ENCODE results near the gene NSUN3.
A peak's percentile ranks its signal among the peaks of the same experiment; 100 is the strongest.
"Not testable (repeated sequence)": the region's sequence is repeated elsewhere in the genome, so short reads cannot be mapped to it uniquely, and the experiment has no call there.

The NSUN3 gene

DNA sequence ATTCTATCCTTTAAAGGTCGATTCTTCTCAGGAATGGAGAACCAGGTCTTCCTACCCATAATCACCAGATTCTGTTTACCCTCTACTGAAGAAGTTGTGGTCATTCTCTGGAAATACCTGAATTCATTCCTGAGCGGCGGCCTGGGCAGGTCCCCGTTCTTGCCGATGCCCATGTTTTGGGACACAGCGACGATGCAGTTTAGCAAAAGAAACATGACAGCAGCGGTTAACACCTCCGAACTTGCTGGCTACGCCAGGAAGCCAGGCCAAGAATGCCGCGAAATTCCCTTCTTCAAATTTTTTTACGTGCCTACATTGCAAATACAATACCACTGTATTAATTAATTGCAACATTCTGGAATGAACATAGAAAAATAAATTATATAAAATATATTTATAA is 1.6 kb upstream of the NSUN3 start:
- Mint-ChIP-seq H3K4me1 (peaks cover 38% of the 10 kb centered on the region), H3K9me3 (peaks cover under 1% of the 10 kb centered on the region), H3K27ac (no peak overlapping the region), H3K36me3 (peaks cover 44% of the 10 kb centered on the region), H3K4me3 (no peak overlapping the region), H3K27me3 (no peaks in the 10 kb centered on the region)
- no peak for DNase-seq
- CTCF ChIA-PET, result no interaction called here

DNA sequence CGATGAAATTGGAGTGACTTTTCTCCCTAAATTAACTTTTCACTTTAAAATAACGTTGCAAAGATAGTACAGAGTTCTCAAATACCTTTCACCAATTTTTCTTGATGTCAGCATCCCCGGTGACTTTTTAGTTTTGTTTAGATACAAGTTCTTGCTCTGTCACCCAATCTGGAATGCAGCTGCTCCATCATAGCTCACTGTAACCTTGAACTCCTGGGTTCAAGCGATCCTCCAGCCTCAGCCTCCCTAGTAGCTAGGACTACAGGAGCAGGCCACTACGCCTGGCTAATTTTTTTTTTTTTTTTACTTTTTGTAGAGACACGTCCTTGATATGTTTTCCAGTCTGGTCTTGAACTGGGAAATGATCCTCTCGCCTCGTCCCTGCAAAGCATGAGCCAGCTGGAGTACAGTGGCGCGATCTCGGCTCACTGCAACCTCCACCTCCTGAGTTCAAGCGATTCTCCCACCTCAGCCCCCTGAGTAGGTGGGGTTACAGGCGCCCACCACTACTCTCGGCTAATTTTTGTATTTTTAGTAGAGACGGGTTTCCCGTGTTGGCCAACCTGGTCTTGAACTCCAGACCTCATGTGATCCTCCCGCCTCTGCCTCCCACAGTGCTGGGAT is 747 bp downstream of the NSUN3 start:
- H3K4me1 Mint-ChIP-seq, result peaks cover 46% of the 10 kb centered on the region
- peaks cover 58% of the 10 kb centered on the region for H3K36me3 Mint-ChIP-seq
- H3K27ac Mint-ChIP-seq, result peak overlapping the region; percentile 99
- H3K27me3 Mint-ChIP-seq, result no peaks in the 10 kb centered on the region
- CTCF ChIA-PET, result interaction anchor here (0.8 to 1.9 kb wide), 3 partner anchors 8 to 90 kb away, joined by 3 to 6 read pairs (median 5); partner anchors contain the start of gene PROS1
- H3K4me3 Mint-ChIP-seq, result peak overlapping the region; percentile 91
- H3K9me3 Mint-ChIP-seq, result peaks cover 14% of the 10 kb centered on the region
- no peak for DNase-seq

DNA sequence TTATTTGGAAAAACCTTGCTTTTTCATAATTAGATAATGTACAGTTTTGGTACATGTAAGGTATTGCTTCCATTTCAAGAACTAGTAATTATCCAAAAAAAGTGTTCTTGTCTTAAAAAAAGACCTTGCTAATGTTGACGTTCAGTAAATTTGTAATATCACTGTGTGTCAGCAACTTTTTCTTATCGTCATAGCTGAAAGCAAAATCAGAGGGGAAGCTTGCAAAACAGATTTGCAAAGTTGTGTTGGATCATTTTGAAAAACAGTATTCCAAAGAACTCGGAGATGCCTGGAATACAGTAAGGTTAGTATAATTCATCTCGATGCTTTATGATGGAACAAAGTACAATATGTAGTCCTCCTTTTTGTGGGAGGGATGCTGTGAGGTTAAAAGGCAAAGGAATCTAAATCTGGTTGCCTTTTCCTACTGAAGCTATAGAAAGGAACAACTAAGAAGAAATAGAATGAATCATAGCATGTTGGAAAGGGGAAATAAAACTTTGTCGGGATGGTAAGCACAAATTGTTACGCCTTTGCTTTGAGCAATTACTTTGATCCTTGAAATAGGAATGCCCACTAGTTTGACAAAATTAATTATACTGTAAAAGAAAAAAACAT is 1.5 kb downstream of the NSUN3 start:
- H3K36me3 Mint-ChIP-seq, result peaks cover 52% of the 10 kb centered on the region
- peaks cover 14% of the 10 kb centered on the region for H3K9me3 Mint-ChIP-seq
- DNase-seq, result no peak
- CTCF ChIA-PET, result no interaction called here
- peaks cover 51% of the 10 kb centered on the region for H3K4me1 Mint-ChIP-seq
- H3K27me3 Mint-ChIP-seq, result no peaks in the 10 kb centered on the region
- peak overlapping the region; percentile 99 for H3K27ac Mint-ChIP-seq
- peak overlapping the region; percentile 91 for H3K4me3 Mint-ChIP-seq

DNA sequence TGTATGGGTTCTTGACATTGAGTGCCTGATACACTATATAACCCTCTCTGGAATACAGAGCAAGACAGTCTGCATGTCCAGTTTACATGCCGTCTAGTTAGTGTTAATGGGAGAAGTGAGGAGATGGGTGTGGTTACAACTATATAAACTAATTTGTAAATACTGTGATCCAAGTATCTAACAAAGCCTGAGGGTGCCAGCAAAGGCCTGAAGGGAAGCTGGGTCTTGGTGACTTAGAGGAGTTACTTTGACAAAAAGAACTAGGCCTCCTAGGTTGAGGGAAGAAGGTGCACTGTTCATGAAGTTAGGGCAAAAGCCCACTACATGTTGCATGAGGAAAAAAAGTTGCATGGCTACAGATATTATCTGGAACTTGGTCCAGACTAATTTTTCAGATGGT is 2.3 kb downstream of the NSUN3 start:
- H3K36me3 Mint-ChIP-seq, result peaks cover 49% of the 10 kb centered on the region
- H3K27ac Mint-ChIP-seq, result no peak overlapping the region
- CTCF ChIA-PET, result interaction anchor here (0.9 to 1.3 kb wide), 2 partner anchors 50 to 60 kb away, joined by 3 read pairs; no protein-coding TSS in a partner anchor
- H3K9me3 Mint-ChIP-seq, result peaks cover 14% of the 10 kb centered on the region
- H3K4me3 Mint-ChIP-seq, result no peak overlapping the region
- no peaks in the 10 kb centered on the region for H3K27me3 Mint-ChIP-seq
- no peak for DNase-seq
- peaks cover 54% of the 10 kb centered on the region for H3K4me1 Mint-ChIP-seq

DNA sequence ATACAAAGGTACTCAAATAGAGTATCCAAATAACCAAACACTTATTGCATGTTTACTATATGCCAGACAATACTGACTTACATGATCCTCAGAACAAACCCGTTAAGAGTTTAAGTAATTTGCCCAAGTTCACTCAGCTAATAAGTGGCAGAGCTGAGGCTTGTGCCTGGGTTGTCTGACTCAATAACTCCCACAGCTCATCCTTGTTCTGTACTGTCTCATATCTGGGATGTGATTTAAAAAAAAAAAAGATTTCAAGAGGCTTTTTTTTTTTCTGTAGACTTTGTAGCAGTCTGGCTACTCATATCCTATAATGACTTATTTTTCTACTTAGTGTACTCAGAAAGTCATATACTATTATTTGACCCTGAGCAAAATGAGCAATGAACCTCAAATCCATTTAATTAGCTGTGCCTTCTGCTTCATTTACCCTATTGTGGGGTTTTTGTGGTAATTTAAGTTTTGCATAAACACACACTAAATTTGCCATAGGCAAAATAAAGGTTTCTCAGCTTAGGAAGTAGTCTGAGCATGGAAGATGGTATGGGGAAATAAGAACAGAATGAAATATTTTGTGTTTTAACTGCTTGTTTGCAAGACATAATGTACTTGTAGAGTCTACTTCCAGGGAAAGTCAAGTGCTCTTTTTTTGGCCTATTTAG is 3.1 kb downstream of the NSUN3 start:
- no peak overlapping the region for H3K27ac Mint-ChIP-seq
- H3K9me3 Mint-ChIP-seq, result peaks cover 14% of the 10 kb centered on the region
- H3K4me3 Mint-ChIP-seq, result no peak overlapping the region
- no peak for DNase-seq
- no peaks in the 10 kb centered on the region for H3K27me3 Mint-ChIP-seq
- CTCF ChIA-PET, result interaction anchor here (0.9 to 1.6 kb wide), 3 partner anchors 51 to 63 kb away, joined by 3 to 4 read pairs (median 3); no protein-coding TSS in a partner anchor
- peaks cover 54% of the 10 kb centered on the region for H3K4me1 Mint-ChIP-seq
- peaks cover 41% of the 10 kb centered on the region for H3K36me3 Mint-ChIP-seq

DNA sequence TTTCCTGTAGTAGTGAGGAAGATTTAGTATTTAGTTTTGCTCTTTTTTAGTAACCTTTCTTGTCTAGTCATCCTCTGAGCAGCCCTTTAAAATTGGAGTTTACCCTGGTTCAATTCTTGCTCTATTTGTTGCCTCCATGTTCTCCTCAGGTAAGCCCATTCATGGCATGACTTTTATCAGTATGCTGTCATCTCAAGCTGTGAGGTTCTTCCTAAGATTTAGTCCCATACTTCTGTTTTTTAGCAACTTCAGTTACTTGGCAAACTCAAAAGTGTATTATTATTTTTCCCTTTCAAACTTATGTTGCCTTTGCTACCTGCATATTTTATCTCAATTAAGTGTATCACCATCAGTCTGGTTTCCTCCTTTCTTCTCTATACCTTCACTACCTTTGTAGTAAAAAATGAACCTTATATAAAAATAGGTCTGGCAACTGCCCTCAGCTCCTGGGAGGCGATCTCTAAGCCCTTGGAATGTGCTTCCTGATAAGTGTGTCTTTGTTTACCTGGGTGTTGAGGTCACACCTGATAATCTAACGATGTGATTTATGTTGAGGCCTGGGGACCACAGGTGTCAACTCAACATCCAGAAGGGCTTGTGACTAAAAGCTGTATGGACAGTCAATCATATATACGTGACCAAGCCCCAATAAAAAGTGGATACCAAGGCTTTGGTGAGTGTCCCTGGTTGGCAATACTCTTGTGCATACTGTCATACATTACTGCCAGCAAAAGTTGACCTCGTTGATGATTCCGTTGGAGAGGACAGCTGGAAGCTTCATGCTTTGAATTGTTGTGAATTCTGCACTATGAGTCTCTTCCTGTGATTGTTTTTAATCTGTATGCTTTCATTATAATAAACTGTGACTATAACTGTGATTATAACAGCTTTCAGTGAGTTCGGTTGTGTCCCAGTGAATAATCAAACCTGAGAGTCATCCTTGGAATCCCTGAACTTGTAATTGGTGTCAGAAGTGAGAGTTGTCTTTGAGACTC is 3.9 kb downstream of the NSUN3 start:
- peak overlapping the region; percentile 9 for H3K27ac Mint-ChIP-seq
- H3K9me3 Mint-ChIP-seq, result peaks cover 14% of the 10 kb centered on the region
- no peak for DNase-seq
- H3K4me3 Mint-ChIP-seq, result no peak overlapping the region
- peaks cover 57% of the 10 kb centered on the region for H3K4me1 Mint-ChIP-seq
- CTCF ChIA-PET, result interaction anchor here (0.6 to 1.6 kb wide), 3 partner anchors 64 to 216 kb away, joined by 3 to 4 read pairs (median 3); no protein-coding TSS in a partner anchor
- peaks cover 41% of the 10 kb centered on the region for H3K36me3 Mint-ChIP-seq
- no peaks in the 10 kb centered on the region for H3K27me3 Mint-ChIP-seq

DNA sequence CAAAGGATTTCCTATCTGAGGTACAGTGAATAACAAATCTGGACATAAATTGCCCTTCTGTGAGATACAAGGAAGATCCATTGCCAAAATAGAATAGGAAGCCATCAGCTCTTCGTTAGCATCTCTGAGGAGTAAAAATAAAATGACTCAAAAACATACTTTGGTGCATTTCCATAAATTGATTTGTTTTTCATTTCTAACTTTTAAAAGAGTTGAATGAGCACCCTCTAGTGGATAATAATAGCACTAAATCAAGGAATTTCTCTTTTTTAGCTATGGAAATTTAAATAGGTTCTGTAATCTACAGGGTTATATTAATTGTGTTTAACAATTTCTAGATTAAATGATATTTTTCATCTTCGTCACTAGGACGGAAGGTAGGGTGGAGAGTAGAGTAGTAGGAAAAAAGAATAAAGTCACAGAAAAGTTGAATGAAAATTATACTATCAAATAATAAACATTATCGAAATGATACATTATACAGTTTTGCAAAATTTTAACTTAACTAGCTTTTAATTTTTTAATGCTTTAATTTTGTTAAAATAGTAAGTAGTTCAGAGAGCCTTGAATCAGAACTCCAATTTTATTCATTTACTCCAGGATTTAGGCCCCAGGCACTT is 6.4 kb downstream of the NSUN3 start:
- no peak overlapping the region for H3K4me3 Mint-ChIP-seq
- peaks cover 57% of the 10 kb centered on the region for H3K4me1 Mint-ChIP-seq
- H3K36me3 Mint-ChIP-seq, result peaks cover 54% of the 10 kb centered on the region
- H3K27me3 Mint-ChIP-seq, result no peaks in the 10 kb centered on the region
- H3K9me3 Mint-ChIP-seq, result peaks cover 14% of the 10 kb centered on the region
- DNase-seq, result no peak
- H3K27ac Mint-ChIP-seq, result no peak overlapping the region
- CTCF ChIA-PET, result interaction anchor here (0.6 to 2.3 kb wide), 16 partner anchors 11 to 224 kb away, joined by 3 to 21 read pairs (median 4); no protein-coding TSS in a partner anchor

DNA sequence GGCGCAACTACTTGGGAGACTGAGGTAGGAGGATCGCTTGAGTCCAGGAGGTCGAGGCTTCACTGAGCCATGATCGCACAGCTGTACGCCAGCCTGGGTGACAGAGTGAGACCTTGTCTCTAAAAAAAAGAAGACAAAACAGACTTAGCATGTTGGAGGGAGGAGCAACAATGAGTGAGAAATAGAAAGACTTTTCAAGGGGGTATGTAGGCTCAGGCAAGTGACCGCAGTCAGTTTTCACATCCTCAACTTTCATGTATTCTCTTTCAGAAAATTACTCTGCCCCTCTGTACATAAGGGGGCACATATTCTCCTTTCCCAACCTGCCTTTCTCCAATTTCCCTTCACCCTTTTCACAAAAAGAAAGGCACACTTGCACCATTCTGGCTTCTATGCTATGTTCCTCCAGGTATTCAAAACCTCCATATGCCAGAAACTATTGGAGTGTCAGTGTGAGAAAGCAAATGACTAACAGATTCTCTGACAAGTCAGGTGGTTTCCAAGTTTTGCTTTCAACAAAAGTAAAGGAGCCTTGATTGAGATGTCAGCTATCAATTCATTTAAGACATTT is 7.6 kb downstream of the NSUN3 start:
- no peak for DNase-seq
- Mint-ChIP-seq H3K36me3 (peaks cover 53% of the 10 kb centered on the region), H3K27ac (peak overlapping the region; percentile 74), H3K27me3 (no peaks in the 10 kb centered on the region), H3K9me3 (peaks cover 14% of the 10 kb centered on the region), H3K4me3 (no peak overlapping the region), H3K4me1 (peaks cover 48% of the 10 kb centered on the region)
- CTCF ChIA-PET, result interaction anchor here (0.7 to 2.3 kb wide), 10 partner anchors 8 to 84 kb away, joined by 3 to 21 read pairs (median 4); partner anchors contain the start of genes DHFR2 and NSUN3

DNA sequence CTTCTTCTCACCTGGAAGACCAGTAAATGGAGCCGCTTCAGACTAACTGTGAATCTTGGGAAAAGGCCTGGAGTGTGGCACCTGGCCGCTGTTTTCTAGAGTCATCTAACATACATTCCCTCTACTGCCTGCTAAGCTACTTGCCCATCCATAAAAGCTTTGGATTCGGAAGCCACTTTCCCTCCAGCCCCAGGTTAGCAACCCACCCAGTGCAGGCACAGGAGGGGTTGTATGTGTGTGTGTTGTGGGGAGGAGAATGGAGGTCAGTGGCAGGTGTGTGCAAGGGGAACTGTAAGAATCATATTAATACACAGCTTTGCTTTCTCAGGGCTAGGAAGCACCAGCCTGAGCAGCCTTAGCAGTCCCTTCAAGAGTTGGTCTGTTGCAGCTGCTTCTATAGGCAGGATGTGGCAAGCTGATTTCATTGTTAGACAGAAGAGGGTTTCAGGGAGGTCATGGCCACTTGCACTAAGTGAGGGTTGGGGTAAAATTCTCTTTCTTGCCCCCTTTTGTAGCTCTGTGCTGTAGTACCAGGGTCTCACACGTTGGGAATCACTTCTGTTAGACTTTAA is 8.9 kb downstream of the NSUN3 start:
- Mint-ChIP-seq H3K36me3 (peaks cover 51% of the 10 kb centered on the region), H3K4me3 (no peak overlapping the region), H3K9me3 (peaks cover 10% of the 10 kb centered on the region), H3K27me3 (no peaks in the 10 kb centered on the region), H3K27ac (no peak overlapping the region), H3K4me1 (peaks cover 36% of the 10 kb centered on the region)
- CTCF ChIA-PET, result interaction anchor here (0.7 to 1.5 kb wide), 5 partner anchors 9 to 100 kb away, joined by 3 to 6 read pairs (median 3); partner anchors contain the start of genes DHFR2 and NSUN3
- DNase-seq, result peak; percentile 25

DNA sequence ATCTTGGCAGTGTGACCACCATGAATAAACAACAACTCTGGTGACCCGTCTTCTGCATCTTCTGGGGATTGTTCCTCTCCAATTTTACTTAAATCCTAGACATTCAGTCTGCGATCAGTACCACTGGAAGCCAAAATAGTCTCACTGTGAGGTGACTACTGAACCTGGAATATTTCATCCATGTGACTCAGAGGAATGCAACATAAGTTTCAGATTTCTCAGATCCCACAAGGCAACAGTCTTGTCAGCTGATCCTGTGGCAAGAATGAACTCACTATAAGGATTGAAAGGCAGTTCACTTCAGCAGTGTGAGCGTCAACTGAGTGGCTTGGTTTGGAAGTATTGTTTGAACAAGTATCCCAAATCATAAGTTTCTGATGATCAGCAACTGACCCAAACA is 13.2 kb downstream of the NSUN3 start:
- H3K4me3 Mint-ChIP-seq, result no peak overlapping the region
- peaks cover 45% of the 10 kb centered on the region for H3K4me1 Mint-ChIP-seq
- H3K9me3 Mint-ChIP-seq, result no peaks in the 10 kb centered on the region
- no peak overlapping the region for H3K27ac Mint-ChIP-seq
- CTCF ChIA-PET, result no interaction called here
- DNase-seq, result no peak
- peaks cover 62% of the 10 kb centered on the region for H3K36me3 Mint-ChIP-seq
- no peaks in the 10 kb centered on the region for H3K27me3 Mint-ChIP-seq

DNA sequence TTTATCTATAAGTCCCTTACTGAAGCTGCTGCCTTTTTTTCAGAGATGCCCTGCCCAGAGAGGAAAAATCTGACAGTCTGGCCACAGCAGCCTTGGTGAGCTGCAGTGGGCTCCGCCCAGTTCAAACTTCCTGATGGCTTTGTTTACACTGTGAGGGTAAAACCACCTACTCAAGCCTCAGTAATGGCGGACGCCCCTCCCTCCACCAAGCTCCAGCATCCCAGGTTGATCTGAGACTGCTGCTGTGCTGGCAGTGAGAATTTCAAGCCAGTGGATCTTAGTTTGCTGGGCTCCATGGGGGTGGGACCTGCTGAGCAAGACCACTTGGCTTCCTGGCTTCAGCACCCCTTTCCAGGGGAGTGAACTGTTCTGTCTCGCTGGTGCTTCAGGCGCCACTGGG is 17.7 kb downstream of the NSUN3 start:
- H3K27ac Mint-ChIP-seq, result peak overlapping the region; percentile 62
- peak; percentile 53 for DNase-seq
- peaks cover 56% of the 10 kb centered on the region for H3K36me3 Mint-ChIP-seq
- H3K4me3 Mint-ChIP-seq, H3K9me3 Mint-ChIP-seq, H3K27me3 Mint-ChIP-seq: not testable (repeated sequence)
- H3K4me1 Mint-ChIP-seq, result peaks cover 49% of the 10 kb centered on the region
- CTCF ChIA-PET, result interaction anchor here (1.1 kb wide), 1 partner anchor 11 kb away, joined by 5 read pairs; no protein-coding TSS in a partner anchor

DNA sequence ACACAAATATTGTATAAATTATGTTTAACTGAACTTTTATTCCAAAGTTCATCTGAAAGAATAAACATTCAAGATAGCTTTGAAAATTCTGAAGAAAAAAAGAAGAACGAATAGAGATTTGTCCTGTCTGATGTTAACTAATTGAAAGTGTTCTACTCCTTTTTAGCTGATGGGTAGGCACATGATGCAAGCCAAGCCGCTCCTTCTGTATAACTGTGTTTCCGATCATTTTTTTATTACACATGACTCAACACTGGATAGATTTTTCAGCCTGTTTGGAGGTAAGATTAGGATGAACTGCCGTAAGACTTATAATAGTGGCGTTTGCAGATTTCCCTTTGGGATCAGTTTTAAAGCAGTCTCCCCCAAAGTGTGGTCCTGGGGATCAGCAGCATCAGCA is 19.0 kb downstream of the NSUN3 start:
- Mint-ChIP-seq H3K27ac (peak overlapping the region; percentile 28), H3K9me3 (no peaks in the 10 kb centered on the region), H3K36me3 (peaks cover 52% of the 10 kb centered on the region), H3K4me1 (peaks cover 49% of the 10 kb centered on the region), H3K27me3 (no peaks in the 10 kb centered on the region), H3K4me3 (no peak overlapping the region)
- CTCF ChIA-PET, result interaction anchor here (1.1 to 1.2 kb wide), 2 partner anchors 10 to 12 kb away, joined by 4 to 5 read pairs; no protein-coding TSS in a partner anchor
- DNase-seq, result no peak

Data from activated naive CD4-positive, alpha-beta T cell treated with anti-CD3 and anti-CD28 coated beads, Interleukin-2, amount 10 ng/mL, durations not matched to agents 7 days and 5 days (primary cell).